H1 (cell line): ENCODE data around the gene VEGFC. TPM values are rescaled to one million over a fixed set of nuclear protein-coding genes. Genes with fewer than 3 reads are reported as not detected.

Experiments
- CTCF ChIA-PET: fragments of 300-600 bp; sonication (Branson Sonifier 250); formaldehyde crosslinking; loops from one replicate; lab custom pipeline; 2021; ENCODE audit not compliant: partially characterized antibody; lab: Charles Lee
- POLR2A ChIA-PET: fragments of 300-600 bp; sonication (Branson Sonifier 250); formaldehyde crosslinking; loops from one replicate; lab custom pipeline; 2021; ENCODE audit warnings: inconsistent platforms; ENCODE audit not compliant: partially characterized antibody; lab: Charles Lee
- DNase-seq, 2 experiments: peaks; one replicate each; pipeline versions ENCODE4 v3.0.0 to v3.0.0-alpha.2; 2010 to 2022; ENCODE audit warnings: low spot score in 2 of 2, low read depth in 1 of 2, mixed read lengths in 1 of 2
- FAIRE-seq: peaks from 2 replicates; lab custom pipeline; 2011; peaks lifted over from hg19 to GRCh38; lab: Jason Lieb, UNC
- H2AFZ ChIP-seq: 2 replicates; pipeline ENCODE4 v1.8.1; 2012; ENCODE audit warnings: low read length, inconsistent platforms
- H2AK5ac ChIP-seq: 2 replicates; pipeline ENCODE4 v1.6.1; 2013; ENCODE audit warnings: low read depth, low read length
- H2BK120ac ChIP-seq: replicated peaks from 2 replicates; pipeline ENCODE3; 2013; ENCODE audit warnings: low read depth, low read length, inconsistent platforms
- H2BK12ac ChIP-seq: 2 replicates; pipeline ENCODE4 v1.6.1; 2013; ENCODE audit warnings: low read depth, low read length
- H2BK15ac ChIP-seq: 2 replicates; pipeline ENCODE4 v1.6.1; 2013; ENCODE audit warnings: low read length
- H2BK20ac ChIP-seq: 2 replicates; pipeline ENCODE4 v1.6.1; 2013; ENCODE audit warnings: low read length
- H2BK5ac ChIP-seq: 2 replicates; pipeline ENCODE4 v1.6.1; 2013; ENCODE audit warnings: low read depth, low read length
- H3K14ac ChIP-seq: 2 replicates; pipeline ENCODE4 v1.6.1; 2013; ENCODE audit warnings: inconsistent platforms; ENCODE audit not compliant: insufficient read length
- H3K18ac ChIP-seq: 2 replicates; pipeline ENCODE4 v1.6.1; 2013; ENCODE audit warnings: low read length; ENCODE audit errors: extremely low read depth
- H3K23ac ChIP-seq: 2 replicates; pipeline ENCODE4 v1.6.1; 2013; ENCODE audit warnings: inconsistent platforms; ENCODE audit not compliant: insufficient read length
- H3K23me2 ChIP-seq: 2 replicates; pipeline ENCODE4 v1.6.1; 2013; ENCODE audit warnings: low read depth, low read length
- H3K27ac ChIP-seq: 2 replicates; pipeline ENCODE4 v1.6.1; 2011; ENCODE audit warnings: low read depth, low read length, inconsistent platforms
- H3K27me3 ChIP-seq, 4 experiments: replicated peaks in 1 of 4; 1 replicate in 1 of 4; 2 replicates in 3 of 4; pipeline versions ENCODE4 v1.6.1 to v1.8.1; 2011 to 2013; ENCODE audit warnings: low read length in 3 of 4, mild to moderate bottlenecking in 3 of 4, inconsistent platforms in 2 of 4, mixed read lengths in 2 of 4, moderate library complexity in 1 of 4; ENCODE audit not compliant: control insufficient read depth in 3 of 4, insufficient read depth in 3 of 4; ENCODE audit errors: extremely low read depth in 1 of 4
- H3K36me3 ChIP-seq, 4 experiments: 2 replicates each; pipeline versions ENCODE4 v1.6.1 to v1.8.1; 2011 to 2013; ENCODE audit warnings: mild to moderate bottlenecking in 4 of 4, low read length in 3 of 4, moderate library complexity in 2 of 4, control low read depth in 1 of 4, inconsistent platforms in 1 of 4; ENCODE audit not compliant: insufficient read depth in 4 of 4, control insufficient read depth in 2 of 4
- H3K4ac ChIP-seq: replicated peaks from 2 replicates; pipeline ENCODE3; 2013; ENCODE audit warnings: low read length, low read depth, mixed read lengths, inconsistent platforms; ENCODE audit not compliant: insufficient read length
- H3K4me1 ChIP-seq, 4 experiments: replicated peaks in 1 of 4; 1 replicate in 1 of 4; 2 replicates in 3 of 4; pipeline versions ENCODE4 v1.6.1 to v1.8.1; 2011 to 2013; ENCODE audit warnings: low read length in 3 of 4, inconsistent platforms in 2 of 4, mixed read lengths in 1 of 4; ENCODE audit not compliant: insufficient read depth in 4 of 4, control insufficient read depth in 3 of 4
- H3K4me2 ChIP-seq, 2 experiments: 2 replicates each; pipeline versions ENCODE4 v1.6.1 to v1.8.1; 2011 to 2013; ENCODE audit warnings: low read depth in 2 of 2, low read length in 2 of 2, control low read depth in 1 of 2, inconsistent platforms in 1 of 2, mild to moderate bottlenecking in 1 of 2; ENCODE audit not compliant: insufficient read depth in 1 of 2
- H3K4me3 ChIP-seq, 4 experiments: fragments of 200-600, 300-600 bp in 1 of 4; sonication (generic), shearing (Covaris generic), sonication (Bioruptor Twin) in 1 of 4; 2 replicates each; pipeline versions ENCODE4 v1.5.1 to v1.8.1; 2011 to 2016; ENCODE audit warnings: low read length in 4 of 4, low read depth in 3 of 4, control low read depth in 2 of 4, inconsistent platforms in 2 of 4, mild to moderate bottlenecking in 2 of 4, mixed read lengths in 1 of 4, moderate library complexity in 1 of 4; ENCODE audit not compliant: insufficient read depth in 2 of 4; ENCODE audit errors: extremely low read depth in 1 of 4
- H3K56ac ChIP-seq: replicated peaks from 2 replicates; pipeline ENCODE3; 2013; ENCODE audit warnings: low read depth, mild to moderate bottlenecking, mixed read lengths, low read length, inconsistent platforms; ENCODE audit not compliant: insufficient read length
- H3K79me1 ChIP-seq: 2 replicates; pipeline ENCODE4 v1.6.1; 2013; ENCODE audit warnings: low read depth, low read length, control low read depth
- H3K79me2 ChIP-seq, 2 experiments: 2 replicates each; pipeline versions ENCODE4 v1.6.1 to v1.8.1; 2012 to 2013; ENCODE audit warnings: low read length in 2 of 2, mild to moderate bottlenecking in 2 of 2, inconsistent platforms in 1 of 2; ENCODE audit not compliant: insufficient read depth in 2 of 2, control insufficient read depth in 1 of 2
- H3K9ac ChIP-seq, 4 experiments: replicated peaks in 1 of 4; 1 replicate in 1 of 4; 2 replicates in 3 of 4; pipeline versions ENCODE4 v1.6.1 to v1.8.1; 2011 to 2013; ENCODE audit warnings: low read depth in 3 of 4, low read length in 3 of 4, control low read depth in 2 of 4, mild to moderate bottlenecking in 2 of 4, moderate library complexity in 2 of 4, inconsistent platforms in 1 of 4; ENCODE audit errors: extremely low read depth in 1 of 4
- H3K9me3 ChIP-seq, 2 experiments: 2 replicates each; pipeline versions ENCODE4 v1.6.1 to v1.8.1; 2012 to 2013; ENCODE audit warnings: mild to moderate bottlenecking in 2 of 2, moderate library complexity in 2 of 2, control low read depth in 1 of 2, inconsistent platforms in 1 of 2, low read depth in 1 of 2, low read length in 1 of 2, mixed read lengths in 1 of 2; ENCODE audit not compliant: insufficient read depth in 2 of 2
- H4K20me1 ChIP-seq, 2 experiments: replicated peaks in 1 of 2; 2 replicates each; pipeline versions ENCODE3 to v1.8.1; 2011 to 2013; ENCODE audit warnings: inconsistent platforms in 2 of 2, low read length in 2 of 2, mild to moderate bottlenecking in 1 of 2; ENCODE audit not compliant: insufficient read depth in 2 of 2, control insufficient read depth in 1 of 2
- H4K5ac ChIP-seq: 2 replicates; pipeline ENCODE4 v1.6.1; 2013; ENCODE audit warnings: low read length, low read depth, mixed read lengths, inconsistent platforms; ENCODE audit not compliant: insufficient read length
- H4K8ac ChIP-seq: 2 replicates; pipeline ENCODE4 v1.8.0; 2013; ENCODE audit warnings: mild to moderate bottlenecking, moderate library complexity, low read length, inconsistent platforms; ENCODE audit not compliant: insufficient read depth; ENCODE audit errors: extremely low read depth
- H4K91ac ChIP-seq: replicated peaks from 2 replicates; pipeline ENCODE3; 2013; ENCODE audit warnings: low read length, mixed read lengths, inconsistent platforms; ENCODE audit not compliant: insufficient read length
- ASH2L ChIP-seq: fragments of 200-600, 300-600 bp; sonication (generic); IDR thresholded peaks from one replicate; pipeline ENCODE4 v1.7.1; 2017; ENCODE audit warnings: low read length
- CBX5 ChIP-seq: fragments of 300-800, 300-1000 bp; sonication (generic); IDR thresholded peaks from 2 replicates; pipeline ENCODE4 v1.7.1; 2016; ENCODE audit warnings: antibody characterized with exemption, low read length, low read depth
- SP1 ChIP-seq: IDR thresholded peaks from 2 replicates; pipeline ENCODE4 v1.6.1; 2011; ENCODE audit warnings: low read depth, low read length
- WGBS, 2 experiments: shearing (Covaris generic) in 1 of 2; methylation state at CpG; one replicate each; pipeline versions ENCODE4 v1.1.6 to v1.1.7; 2013 to 2015; ENCODE audit warnings: low lambda C conversion rate in 2 of 2, mixed read lengths in 2 of 2, inconsistent platforms in 1 of 2, low coverage in 1 of 2, missing lambda C conversion rate in 1 of 2; ENCODE audit not compliant: insufficient replicate concordance in 2 of 2, insufficient coverage in 1 of 2, insufficient read length in 1 of 2; ENCODE audit errors: extremely low coverage in 1 of 2, missing lambda C conversion rate in 1 of 2; 5-methylcytosine and 5-hydroxymethylcytosine counted together
- polyA plus RNA-seq, 7 experiments: library from polyadenylated mRNA; depleted of rRNA in 3 of 7; stranded (reverse) in 5 of 7; unstranded in 2 of 7; fragments of >200 nt in 5 of 7; fragments of 200-250 nt in 2 of 7; gene quantifications; 1 replicate in 5 of 7; 2 replicates in 1 of 7; 4 replicates in 1 of 7; pipeline versions ENCODE4 v1.2.1 to v1.2.3, GENCODE V29; 2011 to 2013; ENCODE audit warnings: missing spikeins in 2 of 7, mixed read lengths in 2 of 7
- total RNA-seq: library from RNA; stranded (reverse); fragmentation: NEBNext Ultra II Directional; extraction: Animal tissue kit (Norgen Biotek cat#: 25700); gene quantifications from 2 replicates; pipeline ENCODE4 v1.2.1, GENCODE V29; 2021

Gene VEGFC
- total and polyA plus RNA-seq, 2 of the 8 experiments (the other 6 are each of a cell fraction or from before 2014, with no cell fraction given): 0.53 to 1.4 TPM

DNA sequence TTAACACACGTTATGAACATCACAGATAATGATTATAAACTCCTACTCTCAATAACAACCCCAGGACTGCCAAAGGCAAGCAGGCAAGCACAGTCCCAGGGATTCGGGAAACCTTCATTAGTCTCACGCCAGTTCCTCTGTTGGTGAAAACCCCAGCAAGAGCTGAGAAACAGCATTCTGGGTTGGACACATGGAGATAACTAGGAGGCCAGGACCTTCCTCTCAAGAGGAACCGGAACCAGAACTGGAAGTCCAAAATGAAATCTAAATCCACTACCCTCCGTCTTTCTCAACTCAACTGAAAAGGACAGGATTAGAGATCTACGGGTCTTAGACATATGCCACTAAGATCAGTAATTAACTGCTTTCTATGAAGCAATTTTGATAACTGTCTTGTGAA lies 3.8 kb downstream of the VEGFC start:
- Histone ChIP-seq H2AFZ (no peak overlapping the region), H3K23ac (no peak overlapping the region), H2BK5ac (no peak overlapping the region), H3K18ac (no peak overlapping the region), H3K14ac (no peak overlapping the region), H3K27me3 (peaks cover 4 to 18% (median 9%) of the 10 kb centered on the region in 4 experiments), H4K91ac (no peak overlapping the region), H4K20me1 (no peaks in the 10 kb centered on the region), H2BK15ac (no peak overlapping the region), H2BK12ac (no peak overlapping the region), H2BK120ac (no peak overlapping the region), H2AK5ac (no peak overlapping the region), H3K9ac (no peak overlapping the region), H4K8ac (no peak overlapping the region), H4K5ac (no peak overlapping the region), H3K4me2 (no peak overlapping the region), H3K36me3 (no peaks in the 10 kb centered on the region), H3K56ac (no peak overlapping the region), H3K27ac (no peak overlapping the region), H3K4me3 (no peak overlapping the region), H3K79me2 (no peaks in the 10 kb centered on the region), H3K4ac (no peak overlapping the region), H3K79me1 (no peaks in the 10 kb centered on the region), H3K9me3 (no peaks in the 10 kb centered on the region), H3K4me1 (0 out of 7 replicates have a peak, but pooled peaks cover 0 to 2% (median 0%) of the 10 kb centered on the region in 4 experiments), H3K23me2 (peaks cover 2% of the 10 kb centered on the region; the same call in 1 of the 2 replicates), H2BK20ac (no peak overlapping the region)
- CTCF ChIA-PET: interaction anchor here (0.6 to 1.8 kb wide), 7 partner anchors 11 to 743 kb away, joined by 3 to 11 read pairs (median 4); no protein-coding TSS in a partner anchor
- FAIRE-seq (no peak), DNase-seq (no peak)
- POLR2A ChIA-PET: no interaction called here
- WGBS, 2 experiments: 93% methylated on average over 6 of the region's 6 CpGs; no CpG with 5 or more reads in 1 of the 2 experiments
- no peak for TF ChIP-seq SP1
- TF ChIP-seq CBX5: no peak
- no peak for TF ChIP-seq ASH2L
